Loucy (cell line): ENCODE measurements around the gene RASAL1.

Experiments used
- H2AFZ ChIP-seq: fragments of 200-600 bp; sonication (generic); 2 replicates; pipeline ENCODE4 v1.6.0; 2016; ENCODE audit warnings: antibody characterized with exemption, mild to moderate bottlenecking, low read length, moderate library complexity
- H3F3A ChIP-seq: fragments of 200-600 bp; 2 replicates; pipeline ENCODE4 v1.6.0; 2016; ENCODE audit warnings: antibody characterized with exemption, low read depth, mild to moderate bottlenecking
- H3K27me3 ChIP-seq: fragments of 200-600 bp; sonication (generic); 2 replicates; pipeline ENCODE4 v1.6.1; 2014; ENCODE audit warnings: low read length, mild to moderate bottlenecking; ENCODE audit not compliant: insufficient read depth, poor library complexity, severe bottlenecking
- H3K36me3 ChIP-seq: fragments of 200-600 bp; sonication (generic); 2 replicates; pipeline ENCODE4 v1.6.1; 2016; ENCODE audit warnings: low read length; ENCODE audit not compliant: insufficient read depth
- H3K4me1 ChIP-seq: fragments of 200-600 bp; sonication (generic); 2 replicates; pipeline ENCODE4 v1.5.1; 2014; ENCODE audit warnings: low read length, mild to moderate bottlenecking; ENCODE audit not compliant: insufficient read depth, poor library complexity, severe bottlenecking
- H3K4me2 ChIP-seq: fragments of 200-600 bp; sonication (generic); 2 replicates; pipeline ENCODE4 v1.6.0; 2014; ENCODE audit warnings: antibody characterized with exemption, low read length, low read depth, mild to moderate bottlenecking; ENCODE audit not compliant: poor library complexity, severe bottlenecking
- H3K4me3 ChIP-seq: fragments of 200-600 bp; sonication (generic); 2 replicates; pipeline ENCODE4 v1.5.1; 2014; ENCODE audit warnings: low read length, mild to moderate bottlenecking, mixed read lengths; ENCODE audit not compliant: poor library complexity, severe bottlenecking
- H3K79me2 ChIP-seq: fragments of 200-600 bp; sonication (generic); 2 replicates; pipeline ENCODE4 v1.6.1; 2014; ENCODE audit warnings: low read length; ENCODE audit not compliant: insufficient read depth
- H3K9ac ChIP-seq: fragments of 200-600 bp; sonication (generic); 2 replicates; pipeline ENCODE4 v1.6.0; 2014; ENCODE audit warnings: mild to moderate bottlenecking, low read depth, low read length, moderate library complexity; ENCODE audit not compliant: poor library complexity, severe bottlenecking
- H3K9me2 ChIP-seq: fragments of 200-600 bp; sonication (generic); replicated peaks from 2 replicates; pipeline ENCODE4 v1.6.1; 2016; ENCODE audit warnings: low read depth, low read length, mixed read lengths
- H3K9me3 ChIP-seq: fragments of 200-600 bp; sonication (generic); 2 replicates; pipeline ENCODE4 v1.6.1; 2014; ENCODE audit warnings: mild to moderate bottlenecking, antibody characterized with exemption, low read length, low read depth; ENCODE audit not compliant: insufficient read depth
- H4K20me1 ChIP-seq: fragments of 200-600 bp; sonication (generic); 2 replicates; pipeline ENCODE4 v1.6.0; 2014; ENCODE audit warnings: antibody characterized with exemption, low read length, mild to moderate bottlenecking; ENCODE audit not compliant: insufficient read depth, poor library complexity, severe bottlenecking
- CTCF ChIP-seq: fragments of 200-600 bp; sonication (generic); conservative IDR thresholded peaks from 2 replicates; pipeline ENCODE4 v1.5.1; 2014; ENCODE audit warnings: mild to moderate bottlenecking, antibody characterized with exemption, low read length
- EZH2phosphoT487 ChIP-seq: fragments of 200-600 bp; IDR thresholded peaks from 2 replicates; pipeline ENCODE4 v1.6.1; 2018; ENCODE audit warnings: antibody characterized with exemption, mild to moderate bottlenecking, moderate library complexity, borderline replicate concordance

The RASAL1 gene

GRCh38 chr12:113154351-113154973, 18.9 kb upstream of the RASAL1 start:
- no peaks in the 10 kb centered on the region for H3K79me2 ChIP-seq
- no peaks in the 10 kb centered on the region for H3K27me3 ChIP-seq
- H3K4me1 ChIP-seq = no peaks in the 10 kb centered on the region
- TF ChIP-seq CTCF (no peak), EZH2phosphoT487 (no peak)
- peaks cover 14% of the 10 kb centered on the region; the same call in 1 of the 2 replicates for H3K36me3 ChIP-seq
- no peak overlapping the region for H3K9ac ChIP-seq
- H3F3A ChIP-seq = no peaks in the 10 kb centered on the region
- no peaks in the 10 kb centered on the region for H3K9me3 ChIP-seq
- H3K4me2 ChIP-seq = no peak overlapping the region
- H3K9me2 ChIP-seq = no peaks in the 10 kb centered on the region
- H4K20me1 ChIP-seq = no peaks in the 10 kb centered on the region
- H3K4me3 ChIP-seq = no peak overlapping the region
- no peak overlapping the region for H2AFZ ChIP-seq

- no peaks in the 10 kb centered on the region for H3K27me3 ChIP-seq
Observed at GRCh38 chr12:113152835-113153814, 17.6 kb upstream of the RASAL1 start.

More at GRCh38 chr12:113152835-113153814, 17.6 kb upstream of the RASAL1 start:
- Histone ChIP-seq H3K4me2 (peak overlapping the region; percentile 73), H3K79me2 (no peaks in the 10 kb centered on the region), H3K4me3 (peak overlapping the region; percentile 69), H4K20me1 (no peaks in the 10 kb centered on the region), H3F3A (no peaks in the 10 kb centered on the region), H3K4me1 (no peaks in the 10 kb centered on the region), H3K9me3 (no peaks in the 10 kb centered on the region), H3K9ac (peak overlapping the region; percentile 36), H2AFZ (peak overlapping the region; percentile 71), H3K36me3 (peaks cover under 1% of the 10 kb centered on the region; the same call in 1 of the 2 replicates), H3K9me2 (no peaks in the 10 kb centered on the region)
- TF ChIP-seq CTCF (peak; percentile 45), EZH2phosphoT487 (no peak)
